Testis (tissue), 3 donors: ENCODE results near the gene SELP. TPM values are rescaled to one million over a fixed set of nuclear protein-coding genes. Genes with fewer than 3 reads are reported as not detected.

ENCODE experiments used
- DNase-seq: peaks from one replicate; pipeline ENCODE4 v3.0.0-alpha.2; 2019
- H3K27ac ChIP-seq, 2 donors: fragments of 200-600 bp; sonication (generic); one replicate each; pipeline ENCODE4 v1.5.1; 2019
- H3K27me3 ChIP-seq: fragments of 200-600 bp; sonication (generic); one replicate; pipeline ENCODE4 v1.5.1; 2019
- H3K36me3 ChIP-seq: fragments of 200-600 bp; sonication (generic); one replicate; pipeline ENCODE4 v1.5.1; 2017; ENCODE audit warnings: low read depth; ENCODE audit errors: missing control alignments
- H3K4me1 ChIP-seq: fragments of 200-600 bp; sonication (generic); one replicate; pipeline ENCODE4 v1.5.1; 2019
- H3K4me3 ChIP-seq, 2 donors: fragments of 200-600 bp; sonication (generic); one replicate each; pipeline ENCODE4 v1.5.1; 2017 to 2019
- H3K9me3 ChIP-seq: fragments of 200-600 bp; sonication (generic); one replicate; pipeline ENCODE4 v1.5.1; 2017
- POLR2A ChIP-seq: fragments of 450-650 bp; IDR thresholded peaks from one replicate; pipeline ENCODE4 v1.6.1; 2017; ENCODE audit warnings: antibody characterized with exemption, mild to moderate bottlenecking, moderate library complexity
- WGBS, 2 donors: methylation state at CpG; one replicate each; pipeline ENCODE4 v1.1.5; 2018; 5-methylcytosine and 5-hydroxymethylcytosine counted together
- intact Hi-C: fragments of 100-400 bp; cut with DNase I; formaldehyde crosslinking; loops from one replicate; pipeline ENCODE4 v1.15.1; 2023; ENCODE audit warnings: low total_unique reads
- polyA plus RNA-seq: library from polyadenylated mRNA; stranded (reverse); fragments of 350-450 nt; fragmentation: Illumina TruSeq; extraction: RNeasy Lipid Tissue Mini Kit (QIAGEN cat#74804); gene quantifications from one replicate; pipeline ENCODE4 v1.2.3, GENCODE V29; 2014; ENCODE audit warnings: low read depth, low replicate concordance; ENCODE audit not compliant: insufficient read depth
- total RNA-seq, 2 donors: library from RNA; depleted of rRNA; stranded (reverse); fragments of >200 nt; gene quantifications; one replicate each; pipeline ENCODE4 v1.2.3, GENCODE V29; 2016
- TF ChIP-seq, protein P1 (sequence below), 3 experiments: fragments of 450-650 bp in 2 of 3; fragments of 200-600 bp in 1 of 3; sonication (generic) in 1 of 3; IDR thresholded peaks; one replicate each; pipeline ENCODE4 v1.5.1; 2016 to 2019; ENCODE audit warnings: antibody characterized with exemption in 3 of 3, mild to moderate bottlenecking in 2 of 3, moderate library complexity in 1 of 3

Gene SELP
- total and polyA plus RNA-seq, 3 donors from 2014 or later = 1.7 to 6.4 (median 3.1) TPM

DNA sequence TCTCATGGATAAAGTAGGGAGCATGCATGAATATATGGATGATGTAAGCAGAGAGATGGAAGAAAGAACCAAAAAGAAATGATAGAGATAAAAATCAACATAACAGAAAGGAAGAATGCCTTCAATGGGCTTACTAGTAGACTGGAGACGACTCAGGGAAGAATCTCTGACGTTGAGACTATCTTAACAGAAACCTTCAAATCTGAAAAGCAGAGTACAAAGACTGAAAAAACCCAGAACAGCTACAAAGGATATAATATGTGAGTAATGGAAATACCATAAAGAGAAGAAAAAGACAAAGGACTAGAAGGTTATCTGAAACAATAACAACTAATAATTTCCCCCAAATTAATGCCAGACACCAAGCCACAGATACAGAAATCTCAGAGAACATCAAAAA is 18.3 kb upstream of the SELP start:
- H3K27ac ChIP-seq = no peak overlapping the region
- no peak overlapping the region for H3K4me3 ChIP-seq
- H3K27me3 ChIP-seq = no peaks in the 10 kb centered on the region
- 79 to 90% methylated on average over 2 of the region's 2 CpGs for WGBS, 2 donors
- TF ChIP-seq POLR2A = no peak
- TF ChIP-seq, protein P1, sequence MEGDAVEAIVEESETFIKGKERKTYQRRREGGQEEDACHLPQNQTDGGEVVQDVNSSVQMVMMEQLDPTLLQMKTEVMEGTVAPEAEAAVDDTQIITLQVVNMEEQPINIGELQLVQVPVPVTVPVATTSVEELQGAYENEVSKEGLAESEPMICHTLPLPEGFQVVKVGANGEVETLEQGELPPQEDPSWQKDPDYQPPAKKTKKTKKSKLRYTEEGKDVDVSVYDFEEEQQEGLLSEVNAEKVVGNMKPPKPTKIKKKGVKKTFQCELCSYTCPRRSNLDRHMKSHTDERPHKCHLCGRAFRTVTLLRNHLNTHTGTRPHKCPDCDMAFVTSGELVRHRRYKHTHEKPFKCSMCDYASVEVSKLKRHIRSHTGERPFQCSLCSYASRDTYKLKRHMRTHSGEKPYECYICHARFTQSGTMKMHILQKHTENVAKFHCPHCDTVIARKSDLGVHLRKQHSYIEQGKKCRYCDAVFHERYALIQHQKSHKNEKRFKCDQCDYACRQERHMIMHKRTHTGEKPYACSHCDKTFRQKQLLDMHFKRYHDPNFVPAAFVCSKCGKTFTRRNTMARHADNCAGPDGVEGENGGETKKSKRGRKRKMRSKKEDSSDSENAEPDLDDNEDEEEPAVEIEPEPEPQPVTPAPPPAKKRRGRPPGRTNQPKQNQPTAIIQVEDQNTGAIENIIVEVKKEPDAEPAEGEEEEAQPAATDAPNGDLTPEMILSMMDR (IDR thresholded peaks at IDR 0.05) = no peak
- H3K36me3 ChIP-seq = no peaks in the 10 kb centered on the region
- H3K9me3 ChIP-seq = no peaks in the 10 kb centered on the region
- intact Hi-C loops = no loop called here
- no peaks in the 10 kb centered on the region for H3K4me1 ChIP-seq
- no peak for DNase-seq

DNA sequence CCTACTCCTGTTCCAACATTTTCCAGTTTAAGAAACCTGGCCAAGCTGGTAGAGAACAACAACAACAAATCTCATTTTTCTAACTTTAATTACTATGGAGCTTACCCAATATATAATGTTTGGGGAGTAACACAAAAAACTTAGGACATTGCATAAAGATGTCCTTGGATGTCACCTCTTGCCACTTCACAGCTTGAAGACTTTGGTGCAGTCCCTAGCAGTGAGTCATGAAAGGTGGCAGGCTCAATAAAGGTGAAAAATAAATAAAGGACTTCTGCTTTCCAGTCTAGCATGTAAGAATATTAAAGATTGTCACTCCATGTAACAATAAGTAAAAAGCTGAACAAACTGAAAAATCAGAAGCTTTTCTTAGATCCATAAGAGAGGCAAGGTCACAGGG is 17.6 kb upstream of the SELP start:
- H3K27ac ChIP-seq = no peak overlapping the region
- no peaks in the 10 kb centered on the region for H3K36me3 ChIP-seq
- no peaks in the 10 kb centered on the region for H3K27me3 ChIP-seq
- DNase-seq = no peak
- H3K4me3 ChIP-seq = no peak overlapping the region
- no peaks in the 10 kb centered on the region for H3K4me1 ChIP-seq
- TF ChIP-seq, protein P1 (IDR thresholded peaks at IDR 0.05) = no peak
- no peak for TF ChIP-seq POLR2A
- H3K9me3 ChIP-seq = no peaks in the 10 kb centered on the region
- intact Hi-C loops = no loop called here

DNA sequence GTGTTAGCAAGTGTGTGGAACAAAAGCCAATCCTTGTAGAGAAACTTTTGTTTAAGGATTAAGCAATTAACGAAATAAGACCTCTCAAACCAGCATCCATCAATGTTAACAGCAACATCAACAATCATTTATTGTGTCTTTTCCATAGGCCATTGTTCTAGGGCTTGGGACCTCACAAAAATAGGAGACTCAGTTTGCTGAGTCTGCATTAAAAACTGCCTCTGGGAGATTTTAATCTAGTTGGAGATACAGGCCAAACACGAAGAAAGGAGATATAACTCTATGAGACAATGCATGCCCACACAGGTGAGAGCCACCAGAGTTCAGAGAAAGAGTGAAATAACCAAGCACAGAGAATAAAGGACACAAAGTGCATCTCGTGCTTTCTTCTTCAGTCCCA is 14.4 kb upstream of the SELP start:
- Histone ChIP-seq H3K4me3 (no peak overlapping the region), H3K27ac (no peak overlapping the region), H3K27me3 (no peaks in the 10 kb centered on the region), H3K4me1 (no peaks in the 10 kb centered on the region), H3K9me3 (no peaks in the 10 kb centered on the region), H3K36me3 (no peaks in the 10 kb centered on the region)
- TF ChIP-seq, protein P1 (IDR thresholded peaks at IDR 0.05) = no peak
- TF ChIP-seq POLR2A = no peak
- intact Hi-C loops = no loop called here
- DNase-seq = no peak
- 75 to 83% methylated on average over 3 of the region's 3 CpGs for WGBS, 2 donors

DNA sequence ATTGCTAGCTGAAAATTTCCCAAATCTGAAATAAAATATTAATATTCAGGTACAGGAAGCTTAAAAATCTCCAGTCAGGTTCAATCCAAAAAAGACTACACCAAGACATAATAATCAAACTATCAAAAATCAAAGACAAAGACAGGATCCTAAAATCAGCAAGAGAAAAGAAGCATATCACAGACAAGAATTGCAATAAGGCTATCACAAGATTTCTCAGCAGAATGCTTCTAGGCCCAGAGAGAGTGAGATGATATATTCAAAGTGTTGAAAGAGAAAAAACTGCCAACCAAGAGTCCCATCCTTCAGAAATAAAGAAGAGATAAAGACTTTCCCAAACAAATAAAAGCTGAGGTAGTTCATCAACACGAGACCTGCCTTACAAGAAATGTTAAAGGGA is 5.0 kb upstream of the SELP start:
- no peaks in the 10 kb centered on the region for H3K9me3 ChIP-seq
- intact Hi-C loops = no loop called here
- TF ChIP-seq, protein P1 (IDR thresholded peaks at IDR 0.05) = no peak
- TF ChIP-seq POLR2A = no peak
- no peak for DNase-seq
- WGBS, 2 donors = 76 to 87% methylated on average over 1 of the region's 1 CpG
- H3K27me3 ChIP-seq = no peaks in the 10 kb centered on the region
- H3K36me3 ChIP-seq = no peaks in the 10 kb centered on the region
- no peak overlapping the region for H3K4me3 ChIP-seq
- H3K27ac ChIP-seq = no peak overlapping the region
- H3K4me1 ChIP-seq = no peaks in the 10 kb centered on the region

DNA sequence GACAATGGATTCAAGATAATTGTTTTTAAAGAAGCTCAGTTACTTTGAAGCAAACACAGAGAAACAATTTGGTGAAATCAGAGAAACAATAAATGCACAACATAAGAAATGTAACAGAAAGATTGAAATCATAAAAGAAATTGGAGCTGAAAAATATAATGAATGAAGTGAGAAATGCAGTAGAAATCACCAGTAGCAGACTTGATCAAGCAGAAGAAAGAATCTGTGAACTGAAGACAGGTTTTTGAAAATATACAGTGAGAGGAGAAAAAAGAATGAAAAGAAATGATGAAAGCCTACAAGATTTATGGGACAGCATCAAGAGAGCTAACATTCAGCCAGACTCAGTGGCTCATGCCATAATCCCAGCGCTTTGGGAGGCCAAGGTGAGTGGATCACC is 4.2 kb upstream of the SELP start:
- intact Hi-C loops = no loop called here
- no peak for DNase-seq
- Histone ChIP-seq H3K4me3 (no peak overlapping the region), H3K36me3 (no peaks in the 10 kb centered on the region), H3K4me1 (no peaks in the 10 kb centered on the region), H3K27ac (no peak overlapping the region), H3K9me3 (no peaks in the 10 kb centered on the region), H3K27me3 (no peaks in the 10 kb centered on the region)
- TF ChIP-seq, protein P1 (IDR thresholded peaks at IDR 0.05) = no peak
- TF ChIP-seq POLR2A = no peak
- whole genome bisulfite sequencing, 2 donors = 81 to 100% methylated on average over 1 of the region's 1 CpG
